ENCODE results near the gene CCDC192.
A peak's percentile ranks its signal among the peaks of the same experiment; 100 is the strongest.

CCDC192 gene

GRCh38 chr5:127851964-127852363, 148.8 kb downstream of the CCDC192 start:
- DNase-seq: no peak

GRCh38 chr5:127854520-127854919, 151.3 kb downstream of the CCDC192 start:
- no peak for DNase-seq

- DNase-seq: no peak
Measured at GRCh38 chr5:127856292-127856691, 153.1 kb downstream of the CCDC192 start.

- DNase-seq: no peak
Measured at GRCh38 chr5:127858116-127858784, 155.1 kb downstream of the CCDC192 start.

- no peak for DNase-seq
Measured at GRCh38 chr5:127860291-127860690, 157.1 kb downstream of the CCDC192 start.

GRCh38 chr5:127863161-127863560, 160.0 kb downstream of the CCDC192 start:
- DNase-seq: no peak

- DNase-seq: no peak
Measured at GRCh38 chr5:127863610-127864395, 160.6 kb downstream of the CCDC192 start.

GRCh38 chr5:127864511-127864910, 161.3 kb downstream of the CCDC192 start:
- no peak for DNase-seq

GRCh38 chr5:127865273-127865672, 162.1 kb downstream of the CCDC192 start:
- no peak for DNase-seq

GRCh38 chr5:127867022-127867783, 164.0 kb downstream of the CCDC192 start:
- no peak for DNase-seq

- DNase-seq: no peak
Measured at GRCh38 chr5:127870914-127871313, 167.7 kb downstream of the CCDC192 start.

- no peak for DNase-seq
Measured at GRCh38 chr5:127871503-127872153, 168.4 kb downstream of the CCDC192 start.

- DNase-seq: no peak
Measured at GRCh38 chr5:127872494-127872893, 169.3 kb downstream of the CCDC192 start.

- DNase-seq: peak; percentile 59
Measured at GRCh38 chr5:127875235-127876021, 172.2 kb downstream of the CCDC192 start.

GRCh38 chr5:127876384-127876783, 173.2 kb downstream of the CCDC192 start:
- no peak for DNase-seq

GRCh38 chr5:127878174-127878750, 175.1 kb downstream of the CCDC192 start:
- peak; percentile 0 for DNase-seq

- DNase-seq: no peak
Measured at GRCh38 chr5:127884416-127884815, 181.2 kb downstream of the CCDC192 start.

GRCh38 chr5:127885176-127885575, 182.0 kb downstream of the CCDC192 start:
- peak; percentile 29 for DNase-seq

- DNase-seq: no peak
Measured at GRCh38 chr5:127886081-127886480, 182.9 kb downstream of the CCDC192 start.

GRCh38 chr5:127887282-127887681, 184.1 kb downstream of the CCDC192 start:
- DNase-seq: no peak

GRCh38 chr5:127891942-127892341, 188.8 kb downstream of the CCDC192 start:
- DNase-seq: no peak
